ENCODE measurements around the gene POR. TPM values are rescaled to one million over a fixed set of nuclear protein-coding genes. Genes with fewer than 3 reads are reported as not detected.
"Not testable (repeated sequence)": the region's sequence is repeated elsewhere in the genome, so short reads cannot be mapped to it uniquely, and the experiment has no call there.

The POR gene
- total and polyA plus RNA-seq, 2 donors (not counting 1 experiment from before 2014, with no cell fraction given): 68.4 to 78.4 TPM

DNA sequence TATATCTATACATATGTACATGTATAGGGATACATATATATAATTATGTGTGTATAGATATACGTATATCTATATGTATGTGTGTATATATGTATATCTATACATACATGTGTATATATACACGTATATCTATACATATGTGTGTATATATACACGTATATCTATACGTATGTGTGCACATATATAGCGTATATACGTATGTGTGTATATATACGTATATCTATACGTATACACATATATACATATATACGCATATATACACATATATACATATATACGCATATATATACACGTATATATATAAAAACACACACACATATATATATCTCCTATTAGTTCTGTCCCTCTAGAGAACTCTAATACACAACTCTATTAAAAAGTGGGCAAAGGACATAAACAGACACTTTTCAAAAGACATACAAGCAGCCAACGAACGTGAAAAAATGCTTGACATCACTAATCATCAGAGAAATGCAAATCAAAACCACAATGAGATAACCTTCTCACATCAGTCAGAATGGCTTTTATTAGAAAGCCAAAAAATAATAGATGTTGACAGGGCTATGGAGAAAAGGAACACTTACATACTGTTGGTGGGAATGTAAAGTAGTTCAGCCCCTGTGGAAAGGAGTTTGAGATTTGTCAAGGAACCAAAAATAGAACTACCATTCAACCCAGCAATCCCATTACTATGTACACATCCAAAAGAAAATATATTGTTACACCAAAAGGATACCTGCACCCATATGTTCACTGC is 101.4 kb downstream of the POR start:
- TF ChIP-seq EZH2 (IDR thresholded peaks at IDR 0.05; ENCODE audit: borderline replicate concordance, insufficient read depth, low read depth, low read length, poor library complexity, severe bottlenecking) (no peak), CTCF (IDR thresholded peaks at IDR 0.05) (no peak)
- intact Hi-C loops (cut with micrococcal nuclease): no loop called here
- no peaks in the 10 kb centered on the region for H3K79me2 ChIP-seq (ENCODE audit: control insufficient read depth, insufficient read depth, low read length)
- H3K27ac Mint-ChIP-seq: no peak overlapping the region
- H3K4me1 ChIP-seq (ENCODE audit: control insufficient read depth in 2 of 2, insufficient read depth in 2 of 2, low read length in 2 of 2): peaks cover 0 to 5% of the 10 kb centered on the region in 2 donors
- ChIA-PET POLR2A (no interaction called here), CTCF (no interaction called here)
- no peak for ATAC-seq (ENCODE audit: low read depth)
- no peak overlapping the region for H3K4me2 ChIP-seq (replicated peaks; ENCODE audit: low read depth, low read length, poor library complexity, severe bottlenecking)
- no peaks in the 10 kb centered on the region for H3K9me3 Mint-ChIP-seq (ENCODE audit: insufficient read depth)
- DNase-seq: no peak
- H3K4me3 Mint-ChIP-seq: no peak overlapping the region
- no peak overlapping the region for H3K9ac ChIP-seq (ENCODE audit: low read length)
- H2AFZ ChIP-seq (ENCODE audit: insufficient read depth, low read depth, low read length, poor library complexity, severe bottlenecking): no peak overlapping the region
- WGBS (ENCODE audit: insufficient coverage): 45% methylated on average over 2 of the region's 13 CpGs
- H4K20me1 ChIP-seq (ENCODE audit: control insufficient read depth, insufficient read depth, low read length, poor library complexity, severe bottlenecking): no peaks in the 10 kb centered on the region
- no peaks in the 10 kb centered on the region for H3K9me3 ChIP-seq (ENCODE audit: control extremely low read depth in 1 of 3, control insufficient read depth in 2 of 3, insufficient read depth in 1 of 3, low read length in 2 of 3)
- peaks cover 0 to 9% of the 10 kb centered on the region in 2 experiments for H3K36me3 ChIP-seq (replicated peaks in 1 of 2; ENCODE audit: control extremely low read depth in 1 of 2, control insufficient read depth in 1 of 2, extremely low read depth in 1 of 2, insufficient read depth in 2 of 2, low read length in 1 of 2)
- no peak overlapping the region for H3K27ac ChIP-seq (ENCODE audit: low read length in 2 of 2)
- H3K27me3 ChIP-seq (replicated peaks in 1 of 4; ENCODE audit: control extremely low read depth in 1 of 4, control insufficient read depth in 3 of 4, insufficient read depth in 4 of 4, low read length in 3 of 4): no peaks in the 10 kb centered on the region
- H3K27me3 Mint-ChIP-seq: no peaks in the 10 kb centered on the region
- no peak overlapping the region for H3K4me3 ChIP-seq (ENCODE audit: control extremely low read depth in 1 of 5, extremely low read depth in 1 of 5, insufficient read depth in 1 of 5, low read depth in 2 of 5, low read length in 4 of 5)
- H3K4me1 Mint-ChIP-seq: peaks cover 8% of the 10 kb centered on the region

DNA sequence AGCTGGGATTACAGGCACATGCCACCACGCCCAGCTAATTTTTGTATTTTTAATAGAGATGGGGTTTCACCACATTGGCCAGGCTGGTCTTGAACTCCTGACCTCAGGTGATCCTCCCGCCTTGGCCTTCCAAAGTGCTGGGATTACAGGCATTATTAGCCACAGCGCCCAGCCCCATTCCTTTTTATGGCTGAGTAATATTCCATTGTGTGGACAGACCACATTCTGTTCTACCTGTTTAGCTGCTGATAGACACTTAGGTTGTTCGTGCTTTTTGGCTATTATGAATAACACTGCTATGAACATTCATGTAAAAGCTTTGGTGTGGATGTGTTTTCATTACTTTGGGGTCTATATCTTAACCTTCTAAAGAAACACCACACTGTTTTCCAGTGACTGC is 103.6 kb downstream of the POR start:
- H3K27ac ChIP-seq (ENCODE audit: low read length in 2 of 2); H3K9ac ChIP-seq (ENCODE audit: low read length); intact Hi-C loops (cut with micrococcal nuclease); H2AFZ ChIP-seq (ENCODE audit: insufficient read depth, low read depth, low read length, poor library complexity, severe bottlenecking); DNase-seq; H3K79me2 ChIP-seq (ENCODE audit: control insufficient read depth, insufficient read depth, low read length); H3K27me3 Mint-ChIP-seq; H3K4me3 ChIP-seq (ENCODE audit: control extremely low read depth in 1 of 5, extremely low read depth in 1 of 5, insufficient read depth in 1 of 5, low read depth in 2 of 5, low read length in 4 of 5); H3K27ac Mint-ChIP-seq; H3K9me3 Mint-ChIP-seq (ENCODE audit: insufficient read depth); H3K4me2 ChIP-seq (replicated peaks; ENCODE audit: low read depth, low read length, poor library complexity, severe bottlenecking); H3K4me1 ChIP-seq (ENCODE audit: control insufficient read depth in 2 of 2, insufficient read depth in 2 of 2, low read length in 2 of 2); H4K20me1 ChIP-seq (ENCODE audit: control insufficient read depth, insufficient read depth, low read length, poor library complexity, severe bottlenecking); POLR2A ChIA-PET; H3K9me3 ChIP-seq (ENCODE audit: control extremely low read depth in 1 of 3, control insufficient read depth in 2 of 3, insufficient read depth in 1 of 3, low read length in 2 of 3); H3K27me3 ChIP-seq (replicated peaks in 1 of 4; ENCODE audit: control extremely low read depth in 1 of 4, control insufficient read depth in 3 of 4, insufficient read depth in 4 of 4, low read length in 3 of 4); ATAC-seq (ENCODE audit: low read depth); H3K4me3 Mint-ChIP-seq: not testable (repeated sequence)
- peaks cover 12% of the 10 kb centered on the region for H3K4me1 Mint-ChIP-seq
- 100% methylated on average over 2 of the region's 4 CpGs for WGBS (ENCODE audit: insufficient coverage)
- CTCF ChIA-PET: interaction anchor here (0.6 to 2.5 kb wide), 3 partner anchors 15 to 1027 kb away, joined by 3 to 10 read pairs (median 3); no protein-coding TSS in a partner anchor
- peaks cover 0 to 18% of the 10 kb centered on the region in 2 experiments for H3K36me3 ChIP-seq (replicated peaks in 1 of 2; ENCODE audit: control extremely low read depth in 1 of 2, control insufficient read depth in 1 of 2, extremely low read depth in 1 of 2, insufficient read depth in 2 of 2, low read length in 1 of 2)
